CD4-positive, alpha-beta T cell treated with Interleukin-15 for 1 hour (primary cell): Measurements from ENCODE around the gene KCNK6.
A peak's percentile ranks its signal among the peaks of the same experiment; 100 is the strongest.
"Not testable (repeated sequence)": the region's sequence is repeated elsewhere in the genome, so short reads cannot be mapped to it uniquely, and the experiment has no call there.

ENCODE experiments used
- DNase-seq: peaks from one replicate; pipeline ENCODE4 v3.0.0-alpha.2; 2020

KCNK6 gene

DNA sequence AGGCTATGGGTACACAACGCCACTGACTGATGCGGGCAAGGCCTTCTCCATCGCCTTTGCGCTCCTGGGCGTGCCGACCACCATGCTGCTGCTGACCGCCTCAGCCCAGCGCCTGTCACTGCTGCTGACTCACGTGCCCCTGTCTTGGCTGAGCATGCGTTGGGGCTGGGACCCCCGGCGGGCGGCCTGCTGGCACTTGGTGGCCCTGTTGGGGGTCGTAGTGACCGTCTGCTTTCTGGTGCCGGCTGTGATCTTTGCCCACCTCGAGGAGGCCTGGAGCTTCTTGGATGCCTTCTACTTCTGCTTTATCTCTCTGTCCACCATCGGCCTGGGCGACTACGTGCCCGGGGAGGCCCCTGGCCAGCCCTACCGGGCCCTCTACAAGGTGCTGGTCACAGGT, 6.9 kb downstream of the KCNK6 start:
- DNase-seq, result no peak

DNA sequence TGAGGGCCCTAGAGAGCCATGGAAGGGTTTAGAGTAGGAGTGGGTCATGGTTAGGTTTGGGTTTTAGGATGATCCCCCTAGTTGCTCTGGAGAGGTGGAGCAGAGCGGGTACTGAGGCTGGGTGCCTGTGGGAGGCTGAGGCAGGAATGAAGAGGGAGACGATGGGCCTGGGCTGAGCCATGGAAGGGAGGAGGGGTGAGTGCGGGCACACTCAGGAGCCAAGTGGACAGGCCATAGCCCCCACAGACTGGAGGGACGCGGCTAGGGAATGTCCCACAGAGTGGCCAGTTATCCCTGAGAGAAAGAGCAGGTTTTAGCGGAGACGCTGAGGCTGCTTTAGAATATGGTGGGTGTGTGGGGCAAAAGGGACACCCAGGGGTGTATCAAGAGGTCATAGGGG, 10.0 kb downstream of the KCNK6 start:
- no peak for DNase-seq

DNA sequence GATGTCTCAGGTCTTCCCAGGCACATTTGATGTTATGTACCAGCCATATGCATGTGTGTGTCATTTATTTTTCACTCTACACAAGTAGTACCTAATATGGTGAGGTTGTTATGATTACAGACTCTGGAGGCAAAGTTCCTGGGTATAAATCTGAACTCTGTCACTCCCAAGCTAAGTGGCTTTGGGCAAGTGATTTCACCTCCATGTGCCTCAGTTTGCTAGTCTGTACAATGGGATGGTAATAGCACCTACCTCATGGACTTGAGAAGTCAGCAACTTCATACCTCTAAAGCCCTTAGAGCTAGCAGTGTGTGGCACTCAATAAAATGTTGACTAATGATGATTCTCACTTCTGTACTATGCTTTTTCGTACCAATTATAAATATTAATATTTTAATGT, 12.1 kb downstream of the KCNK6 start:
- no peak for DNase-seq

DNA sequence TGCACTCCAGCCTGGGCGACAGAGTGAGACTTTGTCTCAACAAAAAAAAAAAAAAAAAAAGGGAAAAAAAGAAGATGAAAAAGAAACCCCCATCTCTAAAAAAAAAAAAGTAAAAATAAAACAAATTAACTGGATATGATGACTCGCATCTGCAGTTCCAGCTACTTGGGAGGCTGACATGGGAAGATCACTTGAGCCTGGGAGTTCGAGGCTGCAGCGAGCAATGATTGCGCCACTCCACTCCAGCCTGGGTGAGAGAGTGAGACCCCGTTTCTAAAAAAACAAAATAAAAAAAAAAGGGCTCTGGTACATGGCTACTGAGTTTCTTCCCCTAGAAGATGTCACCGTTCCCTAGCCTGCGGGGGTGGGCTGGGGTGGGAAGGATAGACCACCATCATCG, 13.6 kb downstream of the KCNK6 start:
- no peak for DNase-seq

DNA sequence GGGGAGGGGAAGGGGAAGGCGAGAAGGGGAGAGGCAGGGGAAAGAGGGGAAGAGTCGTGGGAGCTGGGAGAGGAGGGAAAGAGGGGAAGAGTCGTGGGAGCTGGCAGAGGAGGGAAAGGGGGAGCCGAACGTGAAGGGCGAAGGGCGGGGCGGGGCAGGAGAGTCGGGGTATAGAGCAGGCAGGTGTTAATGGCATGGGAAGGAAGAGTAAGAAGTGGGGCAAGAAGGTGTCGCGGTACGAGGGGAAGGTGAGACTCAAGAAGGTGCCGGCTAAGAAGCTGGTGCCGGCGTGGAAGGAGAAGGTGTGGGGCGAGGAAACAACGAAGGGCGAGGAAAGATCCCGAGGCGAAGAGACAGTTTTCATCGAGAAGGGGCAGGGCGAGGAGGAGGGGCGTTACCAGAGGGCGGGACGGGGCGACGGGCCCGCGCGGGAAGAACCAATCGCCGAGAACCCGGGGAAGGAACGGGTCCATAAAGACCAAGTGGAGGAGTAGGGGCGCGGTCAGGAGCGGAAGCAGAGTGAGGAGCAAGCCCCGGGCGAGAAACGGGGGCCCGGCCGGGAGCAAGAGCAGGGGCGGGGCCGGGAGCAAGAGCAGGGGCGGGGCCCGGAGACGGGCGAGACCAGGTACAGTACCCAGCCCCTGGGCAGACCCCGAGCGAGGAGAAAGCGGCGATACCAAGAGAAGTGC, 16.4 kb downstream of the KCNK6 start:
- peak; percentile 95 for DNase-seq

DNA sequence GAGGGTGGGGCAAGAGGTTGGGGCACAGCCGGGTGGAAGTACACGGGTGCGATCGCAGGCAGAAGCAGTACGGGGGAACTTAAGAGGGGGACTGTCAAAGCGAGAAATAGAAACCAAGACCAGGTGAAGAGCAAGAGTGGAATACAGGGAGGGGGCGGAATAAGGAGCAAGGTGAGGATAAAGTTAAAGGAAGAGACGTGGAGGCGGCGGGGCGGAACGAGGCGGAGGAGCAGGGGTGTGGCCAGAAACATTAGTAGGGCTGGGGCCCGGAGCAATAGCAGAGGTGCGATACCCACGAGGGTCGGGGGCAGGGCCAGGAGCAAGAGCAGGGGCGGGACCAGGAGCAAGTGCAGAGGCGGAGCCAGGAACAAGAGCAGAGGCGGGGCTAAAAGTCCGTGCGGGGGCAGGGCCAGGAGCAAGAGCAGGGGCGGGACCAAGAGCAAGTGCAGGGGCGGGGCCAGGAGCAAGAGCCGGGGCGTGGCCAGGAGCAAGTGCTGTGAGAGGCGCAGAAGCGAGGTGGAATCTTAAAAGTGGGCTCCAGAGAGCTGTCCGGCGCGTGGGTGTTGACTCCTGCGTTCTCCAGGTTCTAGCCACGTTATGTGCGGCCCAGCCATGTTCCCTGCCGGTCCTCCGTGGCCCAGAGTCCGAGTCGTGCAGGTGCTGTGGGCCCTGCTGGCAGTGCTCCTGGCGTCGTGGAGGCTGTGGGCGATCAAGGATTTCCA, 17.2 kb downstream of the KCNK6 start:
- DNase-seq, result peak; percentile 95

DNA sequence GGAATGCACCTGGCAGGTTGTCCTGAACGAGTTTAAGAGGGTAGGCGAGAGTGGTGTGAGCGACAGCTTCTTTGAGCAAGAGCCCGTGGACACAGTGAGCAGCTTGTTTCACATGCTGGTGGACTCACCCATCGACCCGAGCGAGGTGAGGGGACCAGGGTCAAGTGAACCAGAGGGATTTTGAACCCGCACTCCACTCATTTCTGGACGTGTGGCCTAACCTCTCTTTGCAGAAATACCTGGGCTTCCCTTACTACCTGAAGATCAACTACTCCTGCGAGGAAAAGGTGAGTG, 17.7 kb downstream of the KCNK6 start:
- DNase-seq, result no peak

DNA sequence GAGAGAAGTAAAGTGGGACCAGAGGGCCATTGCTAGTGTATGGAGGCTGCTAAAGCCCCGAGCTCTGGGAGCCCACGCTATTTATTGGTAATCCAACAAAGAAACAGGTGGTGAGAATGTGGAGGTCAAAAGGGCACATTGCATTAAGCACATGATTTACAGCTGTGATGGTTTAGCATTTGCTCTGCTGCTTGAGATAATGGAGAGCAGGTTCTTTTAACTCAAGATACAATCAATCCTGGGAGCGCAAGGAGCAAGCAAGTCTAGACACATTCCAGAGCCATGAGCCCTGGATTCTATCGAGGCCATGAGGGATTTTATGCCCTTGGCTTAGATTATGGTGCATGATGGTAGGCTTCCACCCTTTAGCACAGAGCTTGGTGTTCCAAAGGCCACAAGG, 19.4 kb downstream of the KCNK6 start:
- DNase-seq, result not testable (repeated sequence)

DNA sequence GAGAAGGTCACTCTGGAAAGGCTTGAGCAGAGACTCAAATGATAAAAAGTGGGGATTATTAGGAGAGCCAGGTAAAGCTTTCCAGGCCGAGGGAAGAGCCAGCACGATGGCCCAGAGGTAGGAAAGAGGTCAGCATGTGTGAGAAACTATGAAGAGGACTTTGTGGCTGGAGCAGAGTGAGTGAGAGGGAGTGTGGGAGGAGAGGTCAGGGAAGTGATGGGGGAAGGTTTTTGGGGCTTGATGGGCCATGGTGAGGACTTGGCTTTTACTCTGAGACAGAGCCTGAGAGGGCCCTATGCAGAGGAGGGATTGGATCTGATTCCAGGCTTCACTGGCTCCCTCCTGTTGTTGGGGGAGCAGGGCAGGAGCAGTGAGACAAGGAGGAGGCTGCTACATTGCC, 21.3 kb downstream of the KCNK6 start:
- DNase-seq, result no peak

DNA sequence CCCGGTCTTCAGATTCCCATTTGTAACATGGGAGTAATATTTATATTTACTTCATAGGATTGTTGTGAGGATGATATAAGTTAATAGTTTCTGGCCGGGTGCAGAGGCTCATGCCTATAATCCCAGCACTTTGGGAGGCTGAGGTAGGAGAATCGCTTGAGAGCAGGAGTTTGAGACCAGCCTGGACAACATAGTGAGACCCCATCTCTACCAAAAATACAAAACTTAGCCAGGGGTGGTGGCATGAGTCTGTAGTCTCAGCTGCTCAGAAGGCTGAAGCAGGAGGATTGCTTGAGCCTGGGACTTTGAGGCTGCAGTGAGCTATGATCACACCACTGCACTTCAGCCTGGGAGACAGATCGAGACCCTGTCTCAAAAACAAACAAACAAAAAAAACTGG, 27.2 kb downstream of the KCNK6 start:
- DNase-seq, result no peak

DNA sequence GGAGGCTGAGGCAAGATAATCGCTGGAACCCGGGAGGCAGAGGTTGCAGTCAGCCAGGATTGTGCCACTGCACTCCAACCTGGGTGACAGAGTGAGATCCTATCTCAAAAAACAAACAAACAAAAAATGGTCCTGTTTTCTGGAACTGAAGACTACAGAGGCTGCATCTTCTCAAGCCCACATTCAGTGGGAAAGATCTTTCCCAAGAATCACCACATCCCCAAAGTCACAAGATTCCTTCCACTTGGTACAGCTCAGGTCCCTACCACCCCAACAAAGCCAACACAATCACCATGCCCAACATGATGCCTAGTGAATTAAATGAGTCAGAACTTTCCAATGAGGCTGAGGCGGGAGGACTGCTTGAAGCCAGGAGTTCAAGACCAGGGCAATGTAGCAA, 31.2 kb downstream of the KCNK6 start:
- DNase-seq, result no peak

DNA sequence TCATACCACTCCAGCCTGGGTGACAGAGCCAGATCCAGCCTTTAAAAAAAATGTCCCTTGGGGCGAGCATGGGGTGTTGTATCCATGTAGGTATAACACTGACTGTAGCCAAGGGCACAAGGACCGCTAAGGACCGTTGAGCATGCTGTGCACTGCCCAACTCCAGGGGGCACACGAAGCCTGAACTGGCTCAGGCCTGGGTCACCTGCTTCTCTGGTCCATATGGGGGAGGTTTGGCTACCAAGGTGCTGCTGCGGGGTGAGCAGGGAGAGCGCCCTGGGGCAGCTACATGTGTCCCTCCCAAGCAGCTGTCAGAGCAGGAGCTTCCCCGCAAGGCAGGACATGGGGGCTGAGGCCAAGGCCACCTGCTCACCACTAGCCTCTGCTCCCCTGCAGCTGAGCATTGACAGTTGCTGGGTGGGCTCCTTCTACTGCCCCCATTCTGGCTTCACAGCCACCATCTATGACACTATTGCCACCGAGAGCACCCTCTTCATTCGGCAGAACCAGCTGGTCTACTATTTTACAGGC, 32.3 kb downstream of the KCNK6 start:
- DNase-seq, result no peak

DNA sequence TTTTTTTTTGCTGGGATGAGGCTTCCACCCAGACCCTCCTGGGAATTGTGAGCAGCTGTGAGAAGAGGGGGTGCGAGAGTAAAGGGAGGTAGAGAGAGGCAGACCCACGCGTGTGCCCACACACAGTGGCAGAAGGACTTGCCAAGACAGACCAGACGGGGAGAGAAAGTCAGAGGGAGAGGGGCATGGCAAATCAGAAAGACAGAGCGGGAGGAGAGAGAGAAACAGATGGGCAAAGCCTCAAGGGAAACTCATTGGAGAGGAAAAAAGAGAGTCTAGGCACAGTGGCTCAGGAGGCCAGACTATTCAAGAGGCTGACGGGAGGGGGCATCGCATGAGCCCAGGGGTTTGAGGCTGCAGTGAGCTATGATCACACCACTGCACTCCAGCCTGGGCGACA, 33.0 kb downstream of the KCNK6 start:
- DNase-seq, result no peak

DNA sequence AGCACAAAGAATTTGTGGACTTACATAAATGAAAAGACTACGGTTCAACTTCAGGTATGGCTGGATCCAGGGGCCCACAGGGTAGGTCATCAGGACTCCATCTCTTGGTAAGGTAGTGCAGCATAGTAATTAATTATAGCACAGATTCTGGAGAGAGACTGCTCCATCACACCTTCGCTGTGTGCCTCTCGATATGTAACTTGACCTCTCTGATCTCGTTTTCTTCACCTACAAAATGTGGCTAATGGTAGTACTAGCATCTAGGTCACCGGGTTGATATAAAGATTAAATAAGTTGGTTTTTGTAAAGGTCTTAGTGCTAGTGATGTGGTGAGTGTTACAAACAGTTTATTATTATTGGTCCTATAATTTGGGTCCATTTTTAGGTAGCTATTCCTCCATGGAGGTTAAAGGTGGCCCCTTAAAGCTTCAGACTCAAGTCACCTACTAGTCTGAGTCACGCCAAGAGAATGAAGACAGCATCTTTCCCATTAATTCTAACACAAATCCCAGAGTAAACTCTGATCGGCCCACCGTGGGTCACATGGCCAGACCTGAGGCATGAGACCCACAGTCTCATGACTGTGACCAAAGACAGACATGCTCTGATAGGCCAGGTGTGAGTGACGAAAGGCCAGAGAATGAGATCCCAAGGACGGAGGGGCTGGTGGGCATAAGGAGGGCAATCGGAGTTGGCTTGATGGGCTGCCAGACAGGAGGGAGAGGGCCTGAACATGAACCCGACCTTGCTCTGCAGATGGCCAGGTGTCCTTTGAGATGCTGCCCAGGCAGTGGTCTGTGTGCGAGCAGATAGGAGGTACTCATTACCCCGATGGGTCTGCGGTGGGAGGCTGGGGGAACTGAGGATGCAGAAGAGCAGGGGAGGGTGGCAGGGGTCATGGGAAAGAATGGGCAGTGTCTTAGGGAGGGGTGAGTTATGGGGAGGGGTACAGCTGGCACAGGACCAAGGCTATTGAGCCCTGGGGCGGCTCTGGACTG, 36.4 kb downstream of the KCNK6 start:
- DNase-seq, result no peak

DNA sequence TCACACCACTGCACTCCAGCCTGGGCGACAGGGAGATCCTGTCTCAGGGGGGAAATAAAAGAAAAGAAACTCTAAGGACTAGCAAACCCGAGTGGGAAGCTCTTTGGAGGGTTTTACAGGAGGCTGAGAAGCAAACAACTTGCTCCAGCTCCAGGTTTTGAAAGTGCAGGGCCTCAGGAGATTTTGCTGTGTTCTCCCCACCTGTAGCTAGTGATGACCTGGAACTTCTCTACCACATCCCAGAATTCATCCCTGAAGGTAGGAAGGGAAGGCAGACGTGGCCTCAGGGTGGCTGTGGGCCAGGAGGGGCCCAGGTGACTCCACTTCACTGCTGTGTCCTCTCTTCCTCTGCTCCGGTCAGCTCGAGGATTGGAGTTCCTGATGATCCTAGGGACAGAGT, 38.4 kb downstream of the KCNK6 start:
- no peak for DNase-seq

DNA sequence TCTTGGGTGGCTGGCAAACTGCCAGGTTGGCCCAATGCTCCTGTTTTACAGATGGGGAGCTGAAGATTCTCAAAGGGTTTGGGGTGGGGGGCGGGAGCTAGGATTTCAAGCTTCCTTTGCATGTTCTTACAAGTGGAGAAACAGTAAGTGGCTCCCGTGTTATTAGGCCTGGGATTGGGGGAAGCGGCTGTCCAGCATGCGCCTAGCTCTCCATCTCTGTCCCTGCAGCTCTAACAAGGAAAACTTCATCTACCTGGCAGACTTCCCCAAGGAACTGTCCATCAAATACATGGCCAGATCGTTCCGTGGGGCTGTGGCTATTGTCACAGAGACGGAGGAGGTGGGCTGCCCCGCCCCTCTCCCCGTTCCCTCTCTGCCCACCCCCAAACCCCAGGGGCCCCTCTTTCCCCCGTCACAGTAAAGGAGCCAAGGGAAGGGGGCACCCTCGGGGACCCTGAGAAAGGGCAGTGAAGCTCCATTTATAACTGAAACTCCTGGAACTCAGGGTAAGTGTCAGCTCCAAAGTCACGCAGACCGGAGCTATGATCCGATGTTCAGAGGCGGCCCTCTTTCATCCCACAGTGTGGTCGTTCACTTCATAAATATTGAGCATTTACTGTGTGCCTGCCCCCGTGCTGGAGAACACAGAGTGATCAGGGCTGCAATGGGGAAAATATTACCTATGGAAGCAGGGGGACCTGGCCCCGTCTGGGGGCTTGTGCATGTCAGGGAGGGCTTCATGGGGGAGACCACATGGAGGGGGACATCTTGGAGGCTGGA, 39.8 kb downstream of the KCNK6 start:
- no peak for DNase-seq

DNA sequence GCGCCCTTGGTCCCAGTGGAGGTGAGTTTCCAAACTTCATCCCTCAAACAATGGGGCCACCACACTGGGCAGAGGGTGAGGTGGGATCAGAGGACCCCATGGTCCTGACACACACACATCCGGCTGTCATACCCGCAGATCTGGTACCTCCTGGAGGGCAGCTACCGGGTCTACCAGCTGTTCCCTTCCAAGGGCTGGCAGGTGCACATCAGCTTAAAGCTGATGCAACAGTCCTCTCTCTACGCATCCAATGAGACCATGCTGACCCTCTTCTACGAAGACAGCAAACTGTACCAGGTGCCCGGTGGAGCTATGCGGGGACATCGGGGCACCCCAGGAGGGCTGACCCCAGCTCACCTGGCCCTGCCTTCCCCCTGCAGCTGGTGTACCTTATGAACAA, 40.7 kb downstream of the KCNK6 start:
- DNase-seq, result no peak

DNA sequence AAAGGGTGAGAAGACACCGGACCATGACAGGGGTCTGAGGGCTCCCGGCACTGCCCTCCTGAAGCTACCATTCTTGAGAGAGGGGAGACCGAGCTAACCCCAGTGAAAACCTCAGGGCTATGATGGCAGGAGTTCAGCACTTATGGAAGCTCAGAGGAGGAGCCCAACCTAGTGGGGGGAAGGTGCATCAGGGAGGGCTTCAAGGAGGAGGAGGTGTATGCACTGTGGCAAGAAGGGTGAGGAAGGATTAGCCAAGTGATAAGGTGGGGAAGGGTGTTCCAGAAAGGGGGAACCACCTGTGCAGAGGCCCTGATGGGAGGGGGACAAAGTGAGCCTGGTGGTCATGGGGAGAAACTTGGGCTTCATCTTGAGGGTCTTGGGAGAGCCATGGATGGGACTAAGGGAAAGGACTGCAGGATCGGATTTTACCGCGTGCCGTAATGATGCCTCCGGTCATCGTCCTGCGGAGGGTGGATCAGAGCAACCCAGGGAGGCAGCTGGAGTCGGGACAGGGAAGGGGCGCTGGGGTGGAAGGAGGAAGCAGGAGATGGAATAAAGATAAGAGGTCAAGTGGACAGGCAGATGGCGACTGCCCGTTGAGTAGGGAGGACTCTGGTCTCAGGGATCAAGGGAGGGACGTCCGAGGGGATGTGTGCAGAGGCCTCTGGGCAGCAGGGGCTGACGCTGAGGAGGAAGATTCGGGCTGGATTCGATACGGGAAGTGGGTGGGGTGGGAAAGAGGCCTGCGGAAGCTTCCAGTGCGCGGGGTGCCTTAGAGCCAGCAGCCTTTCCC, 41.4 kb downstream of the KCNK6 start:
- no peak for DNase-seq

DNA sequence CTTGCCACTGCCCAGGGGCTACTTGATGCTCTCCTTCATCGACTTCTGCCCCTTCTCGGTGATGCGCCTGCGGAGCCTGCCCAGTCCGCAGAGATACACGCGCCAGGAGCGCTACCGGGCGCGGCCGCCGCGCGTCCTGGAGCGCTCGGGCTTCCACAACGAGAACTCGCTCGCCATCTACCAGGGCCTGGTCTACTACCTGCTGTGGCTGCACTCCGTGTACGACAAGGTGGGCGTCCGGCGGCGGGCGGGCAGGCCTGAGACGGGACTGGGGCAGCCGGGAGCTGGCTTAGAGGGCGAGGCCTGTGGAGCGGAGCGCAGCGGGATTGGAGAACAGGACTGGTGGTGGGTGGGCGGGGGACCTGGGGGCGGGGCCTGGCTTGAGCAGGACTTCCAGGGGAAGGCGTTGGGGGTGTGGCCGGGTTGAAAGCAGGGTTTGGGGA, 42.0 kb downstream of the KCNK6 start:
- peak; percentile 65 for DNase-seq

DNA sequence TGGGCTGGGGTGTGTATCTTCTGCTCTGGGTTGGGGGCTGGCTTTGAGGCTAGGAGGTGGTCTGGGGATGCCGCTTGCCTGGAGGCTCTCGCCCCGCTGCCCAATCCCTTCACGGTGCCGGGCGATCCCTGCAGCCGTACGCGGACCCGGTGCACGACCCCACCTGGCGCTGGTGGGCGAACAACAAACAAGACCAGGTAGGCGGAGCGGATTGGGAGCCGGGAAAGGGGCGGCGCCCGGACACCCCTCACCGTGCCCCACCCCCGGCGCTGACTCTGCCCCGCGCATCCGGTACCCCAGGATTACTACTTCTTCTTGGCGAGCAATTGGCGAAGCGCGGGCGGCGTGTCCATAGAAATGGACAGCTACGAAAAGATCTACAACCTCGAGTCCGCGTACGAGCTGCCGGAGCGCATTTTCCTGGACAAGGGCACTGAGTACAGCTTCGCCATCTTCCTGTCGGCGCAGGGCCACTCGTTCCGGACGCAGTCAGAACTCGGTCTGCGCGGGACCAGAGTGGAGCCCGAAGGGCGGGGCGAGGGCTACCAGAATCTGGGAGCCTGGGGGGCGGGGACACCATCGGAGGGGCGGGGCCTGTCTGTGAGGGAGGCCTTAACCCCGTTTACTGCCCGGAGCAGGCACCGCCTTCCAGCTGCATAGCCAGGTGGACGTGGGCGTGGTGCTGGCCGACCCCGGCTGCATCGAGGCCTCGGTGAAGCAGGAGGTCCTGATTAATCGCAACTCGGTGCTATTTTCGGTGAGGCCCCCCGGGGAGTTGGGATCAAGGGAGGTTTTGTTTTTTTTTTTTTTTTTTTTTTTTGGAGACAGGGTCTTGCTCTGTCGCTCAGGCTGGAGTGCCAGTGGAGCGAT, 42.7 kb downstream of the KCNK6 start:
- DNase-seq, result peak; percentile 71
